WTC11 (cell line): ENCODE measurements around the gene ZNF202.

Source experiments
- CREM ChIP-seq: sonication (generic); formaldehyde crosslinking; IDR thresholded peaks from 2 replicates; pipeline ENCODE4 v1.8.1; 2022; ENCODE audit warnings: mild to moderate bottlenecking, missing genetic modification reagents, moderate library complexity
- ELF4 ChIP-seq: sonication (generic); formaldehyde crosslinking; IDR thresholded peaks from 2 replicates; pipeline ENCODE4 v1.8.1; 2022; ENCODE audit warnings: low read depth, mild to moderate bottlenecking, moderate library complexity, missing genetic modification reagents
- TF ChIP-seq, protein P1 (sequence below): fragments of 200-600 bp; IDR thresholded peaks from 2 replicates; pipeline ENCODE4 v1.8.0; 2022; ENCODE audit warnings: antibody characterized with exemption
- TF ChIP-seq, protein P2 (sequence below): sonication (generic); formaldehyde crosslinking; IDR thresholded peaks from 2 replicates; pipeline ENCODE4 v1.8.1; 2023; ENCODE audit warnings: mild to moderate bottlenecking, missing genetic modification reagents
- TF ChIP-seq, protein P3 (sequence below): sonication (generic); formaldehyde crosslinking; IDR thresholded peaks from 2 replicates; pipeline ENCODE4 v1.8.1; 2023; ENCODE audit warnings: mild to moderate bottlenecking, missing genetic modification reagents

DNA sequence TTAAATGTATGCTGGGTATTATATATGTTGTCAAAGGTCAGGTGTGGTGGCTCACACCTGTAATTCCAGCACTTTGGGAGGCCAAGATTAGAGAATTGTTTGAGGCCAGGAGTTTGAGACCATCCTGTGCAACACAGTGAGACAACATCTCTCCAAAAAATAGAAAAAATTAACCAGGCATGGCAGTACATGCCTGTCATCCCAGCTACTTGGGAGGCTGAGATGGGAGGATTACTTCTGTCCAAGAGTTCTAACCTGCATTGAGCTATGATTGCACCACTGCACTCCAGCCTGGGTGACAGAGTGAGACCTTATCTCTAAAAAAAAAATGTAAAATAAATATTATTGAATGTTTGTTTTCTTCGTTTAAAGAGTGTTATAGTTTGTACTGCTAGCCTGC, 24.1 kb upstream of the ZNF202 start:
- TF ChIP-seq CREM (no peak), ELF4 (CRISPR knock-in tag) (no peak)
- TF ChIP-seq, protein P1, sequence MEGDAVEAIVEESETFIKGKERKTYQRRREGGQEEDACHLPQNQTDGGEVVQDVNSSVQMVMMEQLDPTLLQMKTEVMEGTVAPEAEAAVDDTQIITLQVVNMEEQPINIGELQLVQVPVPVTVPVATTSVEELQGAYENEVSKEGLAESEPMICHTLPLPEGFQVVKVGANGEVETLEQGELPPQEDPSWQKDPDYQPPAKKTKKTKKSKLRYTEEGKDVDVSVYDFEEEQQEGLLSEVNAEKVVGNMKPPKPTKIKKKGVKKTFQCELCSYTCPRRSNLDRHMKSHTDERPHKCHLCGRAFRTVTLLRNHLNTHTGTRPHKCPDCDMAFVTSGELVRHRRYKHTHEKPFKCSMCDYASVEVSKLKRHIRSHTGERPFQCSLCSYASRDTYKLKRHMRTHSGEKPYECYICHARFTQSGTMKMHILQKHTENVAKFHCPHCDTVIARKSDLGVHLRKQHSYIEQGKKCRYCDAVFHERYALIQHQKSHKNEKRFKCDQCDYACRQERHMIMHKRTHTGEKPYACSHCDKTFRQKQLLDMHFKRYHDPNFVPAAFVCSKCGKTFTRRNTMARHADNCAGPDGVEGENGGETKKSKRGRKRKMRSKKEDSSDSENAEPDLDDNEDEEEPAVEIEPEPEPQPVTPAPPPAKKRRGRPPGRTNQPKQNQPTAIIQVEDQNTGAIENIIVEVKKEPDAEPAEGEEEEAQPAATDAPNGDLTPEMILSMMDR, result no peak
- TF ChIP-seq, protein P2, sequence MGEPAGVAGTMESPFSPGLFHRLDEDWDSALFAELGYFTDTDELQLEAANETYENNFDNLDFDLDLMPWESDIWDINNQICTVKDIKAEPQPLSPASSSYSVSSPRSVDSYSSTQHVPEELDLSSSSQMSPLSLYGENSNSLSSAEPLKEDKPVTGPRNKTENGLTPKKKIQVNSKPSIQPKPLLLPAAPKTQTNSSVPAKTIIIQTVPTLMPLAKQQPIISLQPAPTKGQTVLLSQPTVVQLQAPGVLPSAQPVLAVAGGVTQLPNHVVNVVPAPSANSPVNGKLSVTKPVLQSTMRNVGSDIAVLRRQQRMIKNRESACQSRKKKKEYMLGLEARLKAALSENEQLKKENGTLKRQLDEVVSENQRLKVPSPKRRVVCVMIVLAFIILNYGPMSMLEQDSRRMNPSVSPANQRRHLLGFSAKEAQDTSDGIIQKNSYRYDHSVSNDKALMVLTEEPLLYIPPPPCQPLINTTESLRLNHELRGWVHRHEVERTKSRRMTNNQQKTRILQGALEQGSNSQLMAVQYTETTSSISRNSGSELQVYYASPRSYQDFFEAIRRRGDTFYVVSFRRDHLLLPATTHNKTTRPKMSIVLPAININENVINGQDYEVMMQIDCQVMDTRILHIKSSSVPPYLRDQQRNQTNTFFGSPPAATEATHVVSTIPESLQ (CRISPR knock-in tag), result no peak
- TF ChIP-seq, protein P3, sequence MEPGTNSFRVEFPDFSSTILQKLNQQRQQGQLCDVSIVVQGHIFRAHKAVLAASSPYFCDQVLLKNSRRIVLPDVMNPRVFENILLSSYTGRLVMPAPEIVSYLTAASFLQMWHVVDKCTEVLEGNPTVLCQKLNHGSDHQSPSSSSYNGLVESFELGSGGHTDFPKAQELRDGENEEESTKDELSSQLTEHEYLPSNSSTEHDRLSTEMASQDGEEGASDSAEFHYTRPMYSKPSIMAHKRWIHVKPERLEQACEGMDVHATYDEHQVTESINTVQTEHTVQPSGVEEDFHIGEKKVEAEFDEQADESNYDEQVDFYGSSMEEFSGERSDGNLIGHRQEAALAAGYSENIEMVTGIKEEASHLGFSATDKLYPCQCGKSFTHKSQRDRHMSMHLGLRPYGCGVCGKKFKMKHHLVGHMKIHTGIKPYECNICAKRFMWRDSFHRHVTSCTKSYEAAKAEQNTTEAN (CRISPR knock-in tag), result no peak
